ENCODE data around the gene MED1.
"Not testable (repeated sequence)": the region's sequence is repeated elsewhere in the genome, so short reads cannot be mapped to it uniquely, and the experiment has no call there.

The MED1 gene

GRCh38 chr17:39450847-39451581, at the start of gene MED1:
MED1 (minus strand) TSS chr17:39451263; CDS start chr17:39451062, 201 bp downstream.
- peak; percentile 98 for DNase-seq (ENCODE audit: low spot score)

- not testable (repeated sequence) for DNase-seq (ENCODE audit: low spot score)
Measured at GRCh38 chr17:39496921-39497320, 45.9 kb upstream of the MED1 start.

GRCh38 chr17:39487946-39488345, 36.9 kb upstream of the MED1 start:
- DNase-seq (ENCODE audit: low spot score): no peak

GRCh38 chr17:39487490-39487889, 36.4 kb upstream of the MED1 start:
- not testable (repeated sequence) for DNase-seq (ENCODE audit: low spot score)

GRCh38 chr17:39486242-39486641, 35.2 kb upstream of the MED1 start:
- peak; percentile 50 for DNase-seq (ENCODE audit: low spot score)

GRCh38 chr17:39485555-39485954, 34.5 kb upstream of the MED1 start:
- peak; percentile 74 for DNase-seq (ENCODE audit: low spot score)

- DNase-seq (ENCODE audit: low spot score): no peak
Measured at GRCh38 chr17:39484178-39484577, 33.1 kb upstream of the MED1 start.

- DNase-seq (ENCODE audit: low spot score): no peak
Measured at GRCh38 chr17:39483506-39483905, 32.4 kb upstream of the MED1 start.

- not testable (repeated sequence) for DNase-seq (ENCODE audit: low spot score)
Measured at GRCh38 chr17:39479631-39480030, 28.6 kb upstream of the MED1 start.

- DNase-seq (ENCODE audit: low spot score): no peak
Measured at GRCh38 chr17:39473310-39473709, 22.2 kb upstream of the MED1 start.

- not testable (repeated sequence) for DNase-seq (ENCODE audit: low spot score)
Measured at GRCh38 chr17:39468610-39469009, 17.5 kb upstream of the MED1 start.

GRCh38 chr17:39464639-39465181, 13.6 kb upstream of the MED1 start:
- not testable (repeated sequence) for DNase-seq (ENCODE audit: low spot score)

GRCh38 chr17:39462631-39463375, 11.7 kb upstream of the MED1 start:
- DNase-seq (ENCODE audit: low spot score): peak; percentile 23

- DNase-seq (ENCODE audit: low spot score): peak; percentile 84
Measured at GRCh38 chr17:39461926-39462569, 11.0 kb upstream of the MED1 start.

- peak; percentile 98 for DNase-seq (ENCODE audit: low spot score)
Measured at GRCh38 chr17:39461113-39461925, 10.3 kb upstream of the MED1 start, which contains the start of gene CDK12. CDK12 (plus strand) TSS chr17:39461486; CDS start chr17:39462072, 586 bp downstream.

- DNase-seq (ENCODE audit: low spot score): no peak
Measured at GRCh38 chr17:39455919-39456318, 4.9 kb upstream of the MED1 start.

- DNase-seq (ENCODE audit: low spot score): no peak
Measured at GRCh38 chr17:39450051-39450450, 1.0 kb downstream of the MED1 start.

GRCh38 chr17:39447561-39447960, 3.5 kb downstream of the MED1 start:
- DNase-seq (ENCODE audit: low spot score): no peak

- no peak for DNase-seq (ENCODE audit: low spot score)
Measured at GRCh38 chr17:39443326-39443725, 7.7 kb downstream of the MED1 start.

- DNase-seq (ENCODE audit: low spot score): not testable (repeated sequence)
Measured at GRCh38 chr17:39439868-39440267, 11.2 kb downstream of the MED1 start.

GRCh38 chr17:39429600-39429999, 21.5 kb downstream of the MED1 start:
- no peak for DNase-seq (ENCODE audit: low spot score)

GRCh38 chr17:39416141-39416540, 34.9 kb downstream of the MED1 start:
- no peak for DNase-seq (ENCODE audit: low spot score)

All from AG20443 (cell line).